Choroid plexus epithelial cell (primary cell): Measurements from ENCODE around the gene PCDHAC2.

Experiments used
- DNase-seq: peaks from one replicate; pipeline ENCODE4 v3.0.0-alpha.2; 2010; ENCODE audit warnings: low read depth
- H3K4me3 ChIP-seq: 2 replicates; pipeline ENCODE4 v1.5.1; 2011; ENCODE audit warnings: low read depth, mild to moderate bottlenecking, control low read depth, low read length, moderate library complexity
- CTCF ChIP-seq: conservative IDR thresholded peaks from 2 replicates; pipeline ENCODE4 v1.5.1; 2011; ENCODE audit warnings: low read depth, mild to moderate bottlenecking, control low read depth, inconsistent platforms, low read length, moderate library complexity

Gene PCDHAC2

DNA sequence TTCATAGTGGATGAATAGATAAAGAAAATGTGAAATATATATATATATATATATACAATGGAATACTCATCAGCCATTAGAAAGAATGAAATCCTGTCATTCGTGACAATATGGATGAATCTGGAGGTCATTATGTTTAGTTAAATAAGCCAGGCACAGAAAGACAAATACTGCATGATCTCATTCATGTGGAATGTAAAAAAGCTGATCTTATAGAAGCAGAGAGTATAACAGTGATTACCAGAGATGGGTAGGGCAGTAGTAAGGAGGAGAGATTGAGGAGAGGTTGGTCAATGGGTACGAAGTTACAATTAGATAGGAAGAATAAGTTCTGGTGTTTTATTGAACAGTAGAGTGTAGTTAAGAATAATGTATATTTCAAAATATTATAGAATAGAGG, 19.7 kb upstream of the PCDHAC2 start:
- no peak for TF ChIP-seq CTCF
- no peak for DNase-seq
- H3K4me3 ChIP-seq, result no peak overlapping the region

DNA sequence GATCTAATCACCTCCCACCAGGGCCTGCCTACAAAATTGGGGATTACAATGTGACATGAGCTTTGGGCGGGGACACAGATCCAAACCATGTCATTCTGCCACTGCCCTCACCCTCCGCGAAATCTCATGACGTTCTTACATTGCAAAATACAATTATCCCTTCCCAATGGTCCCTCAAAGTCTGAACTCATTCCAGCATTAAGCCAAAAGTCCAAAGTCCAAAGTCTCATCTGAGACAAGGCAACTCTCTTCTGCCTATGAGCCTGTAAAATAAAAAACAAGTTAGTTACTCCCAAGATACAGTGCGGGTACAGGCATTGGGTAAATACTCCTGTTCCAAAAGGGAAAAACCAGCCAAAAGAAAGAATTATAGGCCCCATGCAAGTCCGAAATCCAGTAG, 14.6 kb upstream of the PCDHAC2 start:
- TF ChIP-seq CTCF, result no peak
- no peak overlapping the region for H3K4me3 ChIP-seq
- no peak for DNase-seq

- no peak overlapping the region for H3K4me3 ChIP-seq
- TF ChIP-seq CTCF, result no peak
- DNase-seq, result no peak
Measured at GRCh38 chr5:140953234-140953633, 13.0 kb upstream of the PCDHAC2 start.

- H3K4me3 ChIP-seq, result no peak overlapping the region
- no peak for TF ChIP-seq CTCF
- no peak for DNase-seq
Measured at GRCh38 chr5:140962190-140962589, 4.1 kb upstream of the PCDHAC2 start.

GRCh38 chr5:140964356-140964755, 1.9 kb upstream of the PCDHAC2 start:
- H3K4me3 ChIP-seq, result no peak overlapping the region
- TF ChIP-seq CTCF, result no peak
- DNase-seq, result no peak

- TF ChIP-seq CTCF, result no peak
- no peak overlapping the region for H3K4me3 ChIP-seq
Measured at GRCh38 chr5:140965905-140966292, 377 bp upstream of the PCDHAC2 start.

DNA sequence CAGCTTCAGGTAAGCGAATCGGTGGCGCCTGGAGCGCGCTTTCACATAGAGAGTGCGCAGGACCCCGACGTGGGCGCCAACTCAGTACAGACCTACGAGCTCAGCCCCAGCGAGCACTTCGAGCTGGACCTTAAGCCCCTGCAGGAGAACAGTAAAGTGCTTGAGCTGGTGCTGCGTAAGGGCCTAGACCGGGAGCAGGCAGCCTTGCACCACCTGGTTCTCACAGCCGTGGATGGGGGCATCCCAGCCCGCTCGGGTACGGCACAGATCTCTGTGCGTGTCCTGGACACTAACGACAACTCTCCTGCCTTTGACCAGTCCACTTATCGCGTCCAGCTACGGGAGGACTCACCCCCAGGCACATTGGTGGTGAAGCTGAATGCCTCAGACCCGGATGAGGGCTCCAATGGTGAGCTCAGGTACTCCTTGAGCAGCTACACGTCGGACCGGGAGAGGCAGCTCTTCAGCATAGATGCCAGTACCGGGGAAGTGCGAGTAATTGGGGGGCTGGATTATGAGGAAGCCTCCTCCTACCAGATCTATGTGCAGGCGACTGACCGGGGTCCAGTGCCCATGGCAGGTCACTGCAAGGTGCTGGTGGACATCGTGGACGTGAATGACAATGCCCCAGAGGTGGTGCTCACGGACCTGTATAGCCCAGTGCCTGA, 1.1 kb downstream of the PCDHAC2 start:
- DNase-seq, result no peak
- TF ChIP-seq CTCF, result no peak
- no peak overlapping the region for H3K4me3 ChIP-seq

More at GRCh38 chr5:140965905-140966292, 377 bp upstream of the PCDHAC2 start:
- no peak for DNase-seq
